Measurements from ENCODE around the gene BYSL. TPM values are rescaled to one million over a fixed set of nuclear protein-coding genes. Genes with fewer than 3 reads are reported as not detected.

BYSL gene
- total RNA-seq, 2 donors from 2014 or later, result 3.1 to 13.5 TPM

DNA sequence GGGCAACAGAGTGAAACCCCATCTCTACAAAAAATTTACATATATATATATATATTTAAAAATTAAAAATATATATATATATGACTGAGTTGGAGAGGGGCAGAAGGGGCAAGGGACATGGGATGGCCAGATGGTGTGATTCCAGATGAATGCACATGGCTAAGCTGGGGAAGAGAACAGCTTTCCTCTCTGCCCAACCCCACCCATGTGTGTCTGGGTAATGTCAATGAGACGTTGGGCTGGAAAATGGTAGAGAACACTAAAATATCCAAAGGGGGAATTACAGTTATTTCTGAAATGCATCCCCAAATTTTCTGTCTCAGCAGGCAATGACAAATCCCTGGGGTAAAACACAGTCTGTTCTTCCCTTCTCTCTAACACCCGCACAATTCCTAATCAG is 51.5 kb downstream of the BYSL start:
- 77 to 78% methylated on average over 2 of the region's 2 CpGs for WGBS, 2 donors
- no peaks in the 10 kb centered on the region for H3K9me3 ChIP-seq
- no peak for ATAC-seq
- no peaks in the 10 kb centered on the region for H3K36me3 ChIP-seq (replicated peaks in 1 of 2; ENCODE audit: insufficient read depth in 1 of 2, low read depth in 2 of 2)
- no peak overlapping the region for H3K27ac ChIP-seq
- TF ChIP-seq, protein P1, sequence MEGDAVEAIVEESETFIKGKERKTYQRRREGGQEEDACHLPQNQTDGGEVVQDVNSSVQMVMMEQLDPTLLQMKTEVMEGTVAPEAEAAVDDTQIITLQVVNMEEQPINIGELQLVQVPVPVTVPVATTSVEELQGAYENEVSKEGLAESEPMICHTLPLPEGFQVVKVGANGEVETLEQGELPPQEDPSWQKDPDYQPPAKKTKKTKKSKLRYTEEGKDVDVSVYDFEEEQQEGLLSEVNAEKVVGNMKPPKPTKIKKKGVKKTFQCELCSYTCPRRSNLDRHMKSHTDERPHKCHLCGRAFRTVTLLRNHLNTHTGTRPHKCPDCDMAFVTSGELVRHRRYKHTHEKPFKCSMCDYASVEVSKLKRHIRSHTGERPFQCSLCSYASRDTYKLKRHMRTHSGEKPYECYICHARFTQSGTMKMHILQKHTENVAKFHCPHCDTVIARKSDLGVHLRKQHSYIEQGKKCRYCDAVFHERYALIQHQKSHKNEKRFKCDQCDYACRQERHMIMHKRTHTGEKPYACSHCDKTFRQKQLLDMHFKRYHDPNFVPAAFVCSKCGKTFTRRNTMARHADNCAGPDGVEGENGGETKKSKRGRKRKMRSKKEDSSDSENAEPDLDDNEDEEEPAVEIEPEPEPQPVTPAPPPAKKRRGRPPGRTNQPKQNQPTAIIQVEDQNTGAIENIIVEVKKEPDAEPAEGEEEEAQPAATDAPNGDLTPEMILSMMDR (IDR thresholded peaks at IDR 0.05), result no peak
- H3K27me3 ChIP-seq, result no peaks in the 10 kb centered on the region
- DNase-seq, result no peak
- H3K4me1 ChIP-seq, result no peaks in the 10 kb centered on the region
- intact Hi-C loops (cut with DNase I), result no loop called here
- H3K4me3 ChIP-seq, result no peak overlapping the region

DNA sequence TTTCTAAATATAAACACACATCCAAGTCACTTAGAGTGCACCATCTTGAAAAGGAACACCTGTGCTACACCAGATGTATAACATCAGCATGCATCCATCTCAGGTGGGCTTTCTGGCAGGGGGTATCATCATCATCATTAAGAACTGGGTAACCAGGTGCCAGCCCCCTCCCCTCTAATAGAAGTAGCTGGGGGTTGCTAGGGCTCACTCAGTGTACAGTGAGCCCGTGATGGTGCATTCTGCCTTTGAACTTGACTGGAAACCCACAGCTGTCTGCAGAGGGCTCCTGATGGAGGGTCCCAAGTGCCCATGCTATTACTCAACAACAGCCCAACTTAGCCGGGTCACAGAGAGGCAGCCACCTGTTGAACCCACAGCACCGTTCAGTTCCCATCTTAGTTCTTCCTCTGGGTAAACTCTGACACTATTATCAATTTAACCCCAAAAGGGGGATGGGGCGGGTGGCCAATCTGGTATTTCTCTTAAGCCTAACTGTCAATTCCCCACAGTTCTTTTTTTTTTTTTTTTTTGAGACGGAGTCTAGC is 53.1 kb downstream of the BYSL start:
- intact Hi-C loops (cut with DNase I), result no loop called here
- 89 to 95% methylated on average over 5 of the region's 5 CpGs for WGBS, 2 donors

DNA sequence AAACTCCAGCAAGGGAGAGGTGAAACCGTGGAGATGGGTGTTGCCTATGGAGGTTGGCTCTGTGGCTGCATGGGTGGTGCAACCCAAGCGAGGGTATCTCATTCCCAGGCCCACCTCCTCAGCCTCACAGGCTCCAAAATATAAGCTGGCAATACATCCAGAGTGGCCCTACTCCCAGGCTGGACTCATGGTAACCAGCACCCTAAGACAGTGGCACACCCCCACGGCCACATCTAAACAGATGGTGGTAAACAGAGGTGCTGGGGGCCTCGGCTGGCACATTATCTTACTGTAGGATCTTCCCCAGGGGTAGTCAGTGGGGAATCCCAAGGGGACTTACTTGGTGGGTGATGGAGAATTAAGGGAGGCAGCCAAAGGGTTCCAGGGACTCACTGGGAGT is 54.0 kb downstream of the BYSL start:
- H3K27me3 ChIP-seq, result no peaks in the 10 kb centered on the region
- H3K27ac ChIP-seq, result no peak overlapping the region
- H3K36me3 ChIP-seq (replicated peaks in 1 of 2; ENCODE audit: insufficient read depth in 1 of 2, low read depth in 2 of 2), result no peaks in the 10 kb centered on the region
- DNase-seq (no peak), ATAC-seq (no peak)
- H3K4me1 ChIP-seq, result no peaks in the 10 kb centered on the region
- no peak overlapping the region for H3K4me3 ChIP-seq
- intact Hi-C loops (cut with DNase I), result no loop called here
- no peaks in the 10 kb centered on the region for H3K9me3 ChIP-seq
- TF ChIP-seq, protein P1 (IDR thresholded peaks at IDR 0.05), result no peak
- no peak for TF ChIP-seq POLR2A (IDR thresholded peaks at IDR 0.05)
- WGBS, 2 donors, result 81 to 83% methylated on average over 3 to 4 of the region's 4 CpGs

More for the DNA sequence above, 53.1 kb downstream of the BYSL start:
- no peaks in the 10 kb centered on the region for H3K36me3 ChIP-seq (replicated peaks in 1 of 2; ENCODE audit: insufficient read depth in 1 of 2, low read depth in 2 of 2)
- H3K27ac ChIP-seq, result no peak overlapping the region
- H3K4me3 ChIP-seq, result no peak overlapping the region
- H3K27me3 ChIP-seq, result no peaks in the 10 kb centered on the region
- no peak for TF ChIP-seq POLR2A (IDR thresholded peaks at IDR 0.05)
- TF ChIP-seq, protein P1 (IDR thresholded peaks at IDR 0.05), result no peak
- no peaks in the 10 kb centered on the region for H3K4me1 ChIP-seq
- no peaks in the 10 kb centered on the region for H3K9me3 ChIP-seq
- ATAC-seq, result no peak
- DNase-seq, result no peak

DNA sequence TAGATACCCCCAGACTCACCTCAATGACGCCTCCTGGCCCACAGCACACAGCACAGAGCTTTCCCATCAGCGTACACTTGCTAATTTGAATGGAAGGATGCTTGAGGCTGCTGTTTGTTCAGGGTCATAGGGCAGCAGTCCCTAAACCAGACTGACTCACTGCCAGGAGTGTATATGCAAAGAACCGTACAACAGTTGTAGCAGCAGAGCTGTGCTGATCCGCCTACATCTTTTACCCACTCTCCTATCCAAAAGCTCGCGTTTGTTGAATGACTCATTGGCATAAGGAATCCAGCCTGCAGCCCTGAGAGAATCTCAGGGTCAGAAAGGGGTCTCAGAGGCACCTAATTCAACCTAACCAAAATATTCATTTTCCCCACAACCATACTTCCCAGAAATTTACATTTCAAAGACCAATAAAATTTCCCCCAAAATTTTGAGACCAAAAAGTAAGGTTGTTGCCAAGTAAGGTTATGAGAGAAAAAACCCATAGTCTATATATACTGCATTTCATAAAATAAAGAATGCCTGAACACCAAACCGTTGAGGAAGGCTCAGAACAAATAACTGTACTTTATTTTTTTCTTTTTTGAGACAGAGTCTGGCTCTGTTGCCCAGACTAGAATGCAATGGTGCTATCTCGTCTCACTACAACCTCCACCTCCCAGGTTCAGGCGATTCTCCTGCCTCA is 55.6 kb downstream of the BYSL start:
- WGBS, 2 donors, result 60 to 67% methylated on average over 9 of the region's 9 CpGs
- no peaks in the 10 kb centered on the region for H3K27me3 ChIP-seq
- no peak for DNase-seq
- H3K4me1 ChIP-seq, result no peaks in the 10 kb centered on the region
- no peaks in the 10 kb centered on the region for H3K36me3 ChIP-seq (replicated peaks in 1 of 2; ENCODE audit: insufficient read depth in 1 of 2, low read depth in 2 of 2)
- no peak overlapping the region for H3K27ac ChIP-seq
- H3K9me3 ChIP-seq, result no peaks in the 10 kb centered on the region
- TF ChIP-seq, protein P1 (IDR thresholded peaks at IDR 0.05), result no peak
- no peak for TF ChIP-seq POLR2A (IDR thresholded peaks at IDR 0.05)
- no peak overlapping the region for H3K4me3 ChIP-seq
- intact Hi-C loops (cut with DNase I), result no loop called here
- ATAC-seq, result no peak

Small RNA genes within 50 kb of the gene (small RNA-seq; reads per million reads assigned to genes)
- gene RF00019, result not detected

Other genes starting within 250 kb of the BYSL start
- gene TFEB, start 185.9 kb upstream of the BYSL start, total RNA-seq, result 10 to 100 TPM in 1 of 2 donors, 1 to 10 TPM in 1; 4.9 to 10.1 TPM
- 10 to 100 TPM; 48.8 to 91.1 TPM for gene PGC, start 174.1 kb upstream of the BYSL start, total RNA-seq
- gene FRS3, start 141.6 kb upstream of the BYSL start, total RNA-seq, result 1 to 10 TPM; 2.6 to 5.3 TPM
- gene PRICKLE4, start 140.7 kb upstream of the BYSL start, total RNA-seq, result 10 to 100 TPM in 1 of 2 donors, 1 to 10 TPM in 1; 4.4 to 16.8 TPM
- gene TOMM6, start 133.8 kb upstream of the BYSL start, total RNA-seq, result 100 to 1,000 TPM in 1 of 2 donors, 10 to 100 TPM in 1; 83.5 to 127 TPM
- 1 to 10 TPM; 3.3 to 5.2 TPM for gene USP49, start 26.1 kb upstream of the BYSL start, total RNA-seq
- gene MED20, start 360 bp upstream of the BYSL start, total RNA-seq, result 10 to 100 TPM in 1 of 2 donors, 1 to 10 TPM in 1; 9.9 to 17.8 TPM
- 10 to 100 TPM; 73.2 to 91.0 TPM for gene CCND3, start 20.3 kb downstream of the BYSL start, total RNA-seq
- gene TAF8, start 129.0 kb downstream of the BYSL start, total RNA-seq, result 10 to 100 TPM in 1 of 2 donors, 1 to 10 TPM in 1; 7.6 to 18.2 TPM
- gene C6orf132, start 221.1 kb downstream of the BYSL start, total RNA-seq, result 10 to 100 TPM; 22.1 to 26.0 TPM